Measurements from ENCODE around the gene GPR143.

DNA sequence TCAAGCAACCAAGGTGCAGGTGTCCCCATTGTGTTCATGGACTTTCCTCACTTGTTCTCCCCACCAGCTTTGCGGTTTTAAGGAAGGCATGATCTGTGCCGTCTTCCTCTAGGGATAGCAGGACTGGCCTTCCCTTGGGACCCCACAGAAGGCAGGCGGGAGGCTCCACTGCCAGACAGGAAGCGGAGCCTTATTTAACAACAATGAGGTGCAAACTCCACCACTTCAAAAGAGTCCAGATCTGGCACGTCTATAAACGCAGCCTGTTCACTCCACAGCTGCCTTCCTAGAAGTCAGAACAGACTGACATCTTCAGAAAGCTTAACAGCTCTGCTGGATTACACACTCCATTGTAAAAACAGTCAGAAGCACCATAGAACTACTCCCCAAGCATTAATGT is 1.7 kb upstream of the GPR143 start:
- no peak for TF ChIP-seq YY1 (IDR thresholded peaks at IDR 0.05; ENCODE audit: insufficient read depth, insufficient read length)
- TF ChIP-seq SUZ12 (IDR thresholded peaks at IDR 0.05; ENCODE audit: extremely low read depth, insufficient read depth, insufficient read length), result no peak
- no peak for TF ChIP-seq ZNF274 (IDR thresholded peaks at IDR 0.05; ENCODE audit: low read depth, low read length)
